HG02970 (cell line): ENCODE data around the gene ABRACL.
"Not testable (repeated sequence)": the region's sequence is repeated elsewhere in the genome, so short reads cannot be mapped to it uniquely, and the experiment has no call there.

Source experiments
- ATAC-seq: cut with Tn5 transposase; IDR thresholded peaks from one replicate; pipeline ENCODE4 v1.9.1; 2021; ENCODE audit warnings: mild to moderate bottlenecking, moderate library complexity, moderate number of reproducible peaks; ENCODE audit not compliant: unreplicated experiment, low FRiP score

ABRACL gene

DNA sequence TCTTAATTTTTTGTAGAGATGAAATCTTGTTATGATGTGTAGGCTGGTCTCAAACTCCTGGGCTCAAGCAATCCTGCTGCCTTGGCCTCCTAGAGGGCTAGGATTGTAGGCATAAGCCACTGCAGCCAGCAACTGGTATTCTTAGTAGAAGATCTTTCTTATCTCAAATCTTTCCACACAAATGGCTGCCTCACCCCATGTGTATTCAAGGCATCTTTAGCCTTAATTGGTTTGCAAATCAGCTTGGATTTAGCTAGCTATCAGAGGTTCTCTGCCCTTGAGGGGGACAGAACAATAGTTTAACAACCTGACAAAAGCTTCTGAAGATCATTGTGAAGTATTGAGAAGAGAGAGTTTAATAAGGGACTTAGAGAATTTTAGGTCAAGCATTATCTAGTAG, 17.9 kb upstream of the ABRACL start:
- no peak for ATAC-seq

DNA sequence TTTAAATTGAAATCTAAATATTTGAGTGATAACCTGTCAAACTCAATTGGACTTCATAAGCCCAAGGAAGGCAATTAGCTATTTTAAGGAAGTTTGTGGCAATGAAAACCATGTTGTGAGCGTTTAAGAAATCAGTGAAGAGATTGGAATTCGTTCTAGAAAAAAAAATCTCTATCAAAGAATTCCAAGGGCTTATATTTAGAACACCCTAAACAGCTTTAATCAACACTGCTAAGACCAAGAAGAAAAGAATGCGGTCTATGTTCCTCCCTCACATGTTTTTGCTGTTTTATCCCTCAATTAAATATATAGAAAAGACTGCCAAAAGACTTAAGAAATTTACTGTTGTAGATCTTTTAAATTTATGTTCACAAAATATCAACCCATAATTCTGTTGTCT, 16.6 kb upstream of the ABRACL start:
- ATAC-seq: no peak

- ATAC-seq: no peak
These were observed 15.3 kb upstream of the ABRACL start for GRCh38 chr6:139013185-139013800.

GRCh38 chr6:139014945-139015344, 13.6 kb upstream of the ABRACL start:
- ATAC-seq: no peak

DNA sequence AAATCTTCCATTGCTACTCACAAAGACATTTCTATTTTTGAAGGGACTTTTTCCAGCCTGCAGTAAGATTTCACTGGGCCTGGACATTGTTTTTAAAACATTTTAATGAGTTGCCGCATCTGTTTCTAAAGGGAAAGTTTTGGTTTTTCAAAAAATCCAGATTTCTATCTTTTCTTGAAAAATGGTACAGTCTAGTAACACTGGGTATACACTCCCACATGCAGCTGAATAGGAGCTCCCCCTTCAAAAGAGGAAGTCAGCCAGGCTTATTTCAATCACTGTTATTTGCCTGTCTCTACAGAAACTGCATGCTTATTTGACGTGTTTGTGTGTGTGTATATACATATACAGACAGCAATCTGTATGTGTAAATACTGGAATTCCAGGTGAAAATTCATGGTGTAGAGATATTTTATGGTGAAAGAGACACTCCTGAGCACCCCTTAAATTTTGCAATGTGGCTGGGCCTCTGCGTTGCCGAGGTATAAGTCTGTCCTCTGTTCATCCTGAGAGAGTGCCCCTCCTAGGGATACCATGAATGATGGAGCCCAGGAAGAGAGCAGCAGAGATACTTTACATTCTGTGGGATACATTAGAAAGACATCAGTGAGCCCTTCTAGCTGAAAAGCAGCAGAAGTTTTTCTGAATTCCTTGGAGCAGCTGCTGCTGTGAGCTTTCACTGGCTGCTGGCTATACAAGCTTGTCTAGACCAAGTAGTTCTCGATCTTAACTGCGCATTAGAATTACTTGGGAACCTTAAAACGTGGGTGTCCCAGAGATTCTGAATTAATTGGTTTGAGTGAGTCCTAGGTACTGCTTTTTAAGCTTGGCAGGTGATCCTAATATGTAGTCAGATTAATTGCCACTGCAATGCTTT, 12.0 kb upstream of the ABRACL start:
- no peak for ATAC-seq

DNA sequence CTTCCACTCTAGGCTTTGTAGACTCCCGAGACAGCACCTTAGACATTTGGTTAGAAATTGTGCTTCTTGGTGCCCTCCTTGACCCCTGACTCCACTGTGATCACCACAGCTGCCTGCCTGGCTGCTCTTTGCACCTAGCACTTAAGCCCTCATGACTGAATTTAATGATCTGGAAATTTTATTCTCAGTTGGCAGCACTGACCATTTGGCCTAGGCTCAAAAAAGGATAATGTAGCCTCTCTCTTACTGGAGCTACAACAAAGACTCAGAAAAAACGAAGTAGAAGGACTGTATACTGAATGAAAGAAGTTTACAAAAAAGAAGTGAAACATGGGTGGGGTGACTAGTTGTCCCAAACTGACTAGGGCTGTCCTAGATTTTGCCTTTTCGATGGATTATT, 11.3 kb upstream of the ABRACL start:
- no peak for ATAC-seq

DNA sequence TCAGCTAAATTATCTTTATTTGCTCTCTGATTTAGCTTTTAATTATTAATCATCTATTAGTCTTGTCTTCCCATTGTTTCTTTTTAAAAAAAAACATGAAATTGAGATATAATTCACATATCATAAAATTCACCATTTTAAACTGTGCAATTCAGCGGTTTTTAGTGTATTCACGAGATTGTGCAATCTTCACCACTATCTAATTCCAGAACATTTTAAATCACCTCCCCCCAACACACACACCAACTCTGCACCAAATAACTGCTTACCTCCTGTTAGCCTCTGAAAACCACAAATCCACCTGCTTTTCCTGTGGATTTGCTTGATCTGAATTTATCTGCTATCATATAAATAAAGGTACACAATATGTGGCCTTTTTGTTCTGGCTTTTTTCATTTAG, 8.8 kb upstream of the ABRACL start:
- ATAC-seq: no peak

DNA sequence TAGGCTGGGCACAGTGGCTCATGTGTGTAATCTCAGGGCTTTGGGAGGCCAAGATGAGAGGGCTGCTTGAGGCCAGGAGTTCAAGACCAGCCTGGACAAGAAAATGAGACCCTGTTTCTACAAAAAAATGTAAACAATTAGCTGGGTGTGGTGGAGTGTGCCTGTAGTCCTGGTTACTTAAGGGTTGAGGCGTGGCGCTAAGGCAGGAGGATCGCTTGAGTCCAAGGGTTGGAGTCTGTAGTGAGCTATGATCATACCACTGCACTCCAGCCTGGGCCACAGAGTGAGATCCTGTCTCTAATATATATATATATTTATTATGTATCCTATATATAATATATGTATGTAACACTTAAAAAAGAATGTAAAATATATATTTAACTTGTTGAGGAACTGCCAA, 7.9 kb upstream of the ABRACL start:
- no peak for ATAC-seq

GRCh38 chr6:139025416-139025815, 3.1 kb upstream of the ABRACL start:
- not testable (repeated sequence) for ATAC-seq

DNA sequence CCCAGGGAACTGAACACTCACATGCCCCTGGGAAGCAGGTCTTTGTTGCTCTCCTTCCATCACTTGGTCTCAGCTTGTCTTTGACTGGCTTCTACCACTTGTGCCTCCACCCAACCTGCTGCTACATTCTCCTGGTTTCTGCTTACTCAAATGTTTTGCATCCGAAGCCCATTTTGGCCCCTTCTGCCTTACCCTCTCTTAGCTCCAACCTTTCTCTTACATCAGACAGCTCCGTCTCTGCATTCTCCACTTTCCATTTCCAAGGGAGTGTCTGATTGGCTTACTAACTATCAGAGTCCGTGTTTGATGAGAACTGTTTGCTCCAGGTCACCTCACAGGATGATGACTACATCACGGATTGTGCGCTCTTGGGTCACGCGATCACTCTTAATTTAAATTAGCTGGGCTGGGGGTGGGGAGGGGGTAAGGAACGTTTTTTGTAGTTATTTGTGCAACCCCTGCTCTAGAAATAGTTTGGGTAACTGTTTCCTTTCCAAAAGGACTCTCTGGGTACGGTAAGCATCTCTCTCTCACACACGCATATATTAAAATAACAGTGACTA, 844 bp upstream of the ABRACL start:
- no peak for ATAC-seq

DNA sequence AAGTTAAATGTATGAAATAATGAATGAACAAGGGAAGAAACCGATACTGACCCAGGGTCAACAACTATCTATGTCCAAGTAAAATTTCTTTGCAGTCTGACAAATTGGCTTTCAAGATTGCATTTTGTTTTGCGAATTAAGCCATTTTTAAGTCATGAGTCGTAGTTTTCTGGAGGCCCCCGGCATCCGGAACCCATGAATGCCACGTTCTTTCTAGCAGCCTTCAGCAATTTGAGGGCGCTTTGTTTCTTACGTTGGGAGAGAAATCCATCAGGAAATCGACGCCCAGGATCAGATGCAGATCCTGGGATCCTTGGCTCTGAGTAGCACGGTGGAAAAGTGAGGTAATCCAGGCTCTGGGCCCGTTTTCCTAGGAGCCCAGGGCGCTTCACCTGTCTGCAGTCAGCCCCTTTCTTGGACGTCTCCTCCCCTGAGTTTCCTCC, 309 bp upstream of the ABRACL start:
- no peak for ATAC-seq

DNA sequence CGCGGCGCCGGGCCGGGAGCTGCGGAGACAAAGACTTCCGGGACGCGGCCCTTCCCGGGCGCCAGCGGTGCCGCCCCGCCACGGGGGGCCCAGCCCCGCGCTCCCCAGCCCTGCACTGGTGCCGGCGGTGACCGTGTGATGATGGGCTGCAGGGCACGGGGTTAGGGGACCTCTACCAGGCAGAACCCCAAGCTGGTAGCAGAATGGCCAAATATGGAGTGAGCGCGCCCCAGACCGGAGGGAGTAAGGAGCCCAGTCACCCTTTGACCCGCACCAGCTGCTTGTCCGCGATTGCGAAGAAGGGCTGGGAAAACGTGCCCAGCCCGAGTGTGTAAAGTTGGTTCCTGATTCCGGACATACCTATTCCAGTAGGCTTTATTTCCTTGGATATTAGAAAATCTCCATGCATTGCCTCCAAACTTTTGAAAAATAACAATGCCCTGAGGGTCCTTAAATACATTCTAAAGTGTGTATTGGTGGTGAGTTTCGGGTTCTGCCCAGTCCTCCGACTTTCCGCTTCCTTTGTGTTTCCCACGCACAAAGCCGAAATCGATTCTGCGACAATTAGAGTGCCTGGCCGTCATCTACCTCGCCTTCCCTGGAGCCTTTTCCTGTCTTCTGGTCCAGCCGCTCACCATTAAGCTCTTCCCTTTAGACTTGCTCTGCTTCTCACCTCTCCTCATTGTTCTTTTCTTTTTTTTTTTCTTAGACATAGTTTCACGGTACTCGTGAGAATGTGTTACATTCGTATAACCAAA, 1.1 kb downstream of the ABRACL start:
- ATAC-seq: peak; percentile 27

DNA sequence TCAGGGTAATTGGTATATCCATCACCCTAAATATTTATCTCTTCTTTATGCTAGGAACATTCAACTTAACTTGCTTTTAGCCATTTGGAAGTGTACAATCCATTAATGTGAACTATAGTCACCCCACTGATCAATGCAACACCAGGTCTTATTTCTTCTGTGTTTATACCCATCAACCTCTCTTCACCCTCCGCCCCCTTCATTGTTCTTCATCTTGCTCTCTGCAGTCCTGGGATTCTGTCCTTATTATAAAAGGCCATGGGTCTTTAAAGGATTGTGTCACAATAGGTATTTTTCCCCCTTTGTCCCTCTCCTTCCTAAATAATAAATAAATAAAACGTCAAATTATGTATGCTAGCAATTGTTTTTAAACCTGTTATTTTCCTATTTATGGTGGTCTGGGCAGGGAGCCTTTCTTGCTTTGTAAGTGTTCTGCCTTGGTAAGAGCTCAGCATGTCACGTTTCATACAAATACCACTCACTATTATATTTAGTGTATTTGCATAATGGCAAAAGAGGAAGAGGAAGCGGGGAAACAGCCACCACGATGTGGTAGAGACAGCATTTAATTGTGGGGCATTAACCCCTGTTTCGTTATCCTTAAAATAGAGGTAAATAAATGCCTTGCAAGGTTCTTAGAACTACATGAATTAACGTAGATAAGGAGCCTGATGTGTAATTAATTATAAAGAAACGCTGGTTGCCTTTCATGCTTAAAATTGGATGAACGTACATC, 1.9 kb downstream of the ABRACL start:
- peak; percentile 50 for ATAC-seq

DNA sequence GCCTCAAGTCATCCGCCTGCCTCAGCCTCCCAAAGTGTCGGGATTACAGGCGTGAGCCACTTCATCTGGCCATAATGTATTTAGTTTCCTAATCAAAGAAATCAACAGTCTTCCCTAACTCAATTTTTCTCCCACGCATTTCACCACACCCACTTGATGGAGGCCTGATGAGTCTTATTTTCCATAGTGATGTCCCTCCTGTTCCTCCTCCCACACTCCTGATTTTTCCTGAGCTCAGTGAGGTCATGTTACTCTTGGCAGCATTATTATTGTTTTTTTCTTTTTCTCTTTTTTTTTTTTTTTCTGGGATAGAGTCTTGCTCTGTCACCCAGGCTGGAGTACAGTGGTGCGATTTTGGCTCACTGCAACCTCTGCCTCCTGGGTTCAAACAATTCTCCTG, 8.9 kb downstream of the ABRACL start:
- ATAC-seq: no peak

DNA sequence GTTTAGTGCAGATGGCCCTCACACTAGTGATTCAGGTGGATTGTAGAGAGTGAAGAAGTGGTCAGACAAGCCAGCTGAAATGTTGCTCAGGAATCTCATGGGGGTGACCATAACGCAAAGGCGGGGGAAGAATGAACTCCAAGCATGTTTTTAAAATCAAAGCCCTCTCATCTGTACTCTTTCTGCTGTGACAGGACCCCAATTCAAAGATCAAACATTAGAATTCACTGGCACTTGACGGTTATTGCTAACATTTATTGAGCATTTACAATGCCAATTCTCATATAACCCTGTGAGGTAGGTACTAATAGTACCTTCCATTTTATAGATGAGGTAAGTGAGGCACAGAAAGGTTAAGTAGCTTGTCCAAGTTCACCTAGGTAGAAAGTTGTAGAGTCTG, 15.7 kb downstream of the ABRACL start:
- ATAC-seq: no peak

DNA sequence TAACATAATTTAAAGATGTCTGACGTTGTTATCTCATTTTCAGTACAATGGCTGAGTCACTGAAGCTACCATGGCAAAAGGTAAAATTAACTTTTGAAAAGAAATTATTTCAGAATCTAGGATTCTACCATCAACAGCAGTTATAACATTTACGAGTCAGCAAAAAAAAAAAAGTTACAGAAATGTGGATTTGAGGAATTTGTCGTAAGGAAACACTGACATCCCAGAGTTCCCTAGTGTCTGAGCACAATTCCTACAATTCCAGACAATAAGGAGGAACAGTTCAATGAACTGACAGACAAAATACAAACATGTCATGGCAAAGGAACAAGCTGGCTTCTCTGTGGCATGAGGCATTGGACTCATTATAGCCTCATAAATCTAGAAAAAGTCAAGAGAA, 19.1 kb downstream of the ABRACL start:
- no peak for ATAC-seq

DNA sequence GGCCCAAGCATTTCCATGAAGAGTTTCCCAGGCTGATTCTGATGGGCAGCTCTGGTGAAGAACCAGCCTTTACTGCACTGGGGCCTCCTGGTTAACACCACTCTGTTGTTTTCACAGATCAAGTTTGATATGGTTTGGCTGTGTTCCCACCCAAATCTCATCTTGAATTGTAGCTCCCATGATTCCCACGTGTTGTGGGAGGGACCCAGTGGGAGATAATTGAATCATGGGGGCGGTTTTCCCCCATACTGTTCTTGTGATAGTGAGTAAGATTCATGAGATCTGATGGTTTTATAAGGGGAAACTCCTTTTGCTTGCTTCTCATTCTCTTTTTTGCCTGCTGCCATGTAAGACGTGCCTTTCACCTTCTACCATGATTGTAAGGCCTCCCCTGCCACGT, 20.4 kb downstream of the ABRACL start:
- not testable (repeated sequence) for ATAC-seq

GRCh38 chr6:139050131-139050769, 21.7 kb downstream of the ABRACL start:
- not testable (repeated sequence) for ATAC-seq

DNA sequence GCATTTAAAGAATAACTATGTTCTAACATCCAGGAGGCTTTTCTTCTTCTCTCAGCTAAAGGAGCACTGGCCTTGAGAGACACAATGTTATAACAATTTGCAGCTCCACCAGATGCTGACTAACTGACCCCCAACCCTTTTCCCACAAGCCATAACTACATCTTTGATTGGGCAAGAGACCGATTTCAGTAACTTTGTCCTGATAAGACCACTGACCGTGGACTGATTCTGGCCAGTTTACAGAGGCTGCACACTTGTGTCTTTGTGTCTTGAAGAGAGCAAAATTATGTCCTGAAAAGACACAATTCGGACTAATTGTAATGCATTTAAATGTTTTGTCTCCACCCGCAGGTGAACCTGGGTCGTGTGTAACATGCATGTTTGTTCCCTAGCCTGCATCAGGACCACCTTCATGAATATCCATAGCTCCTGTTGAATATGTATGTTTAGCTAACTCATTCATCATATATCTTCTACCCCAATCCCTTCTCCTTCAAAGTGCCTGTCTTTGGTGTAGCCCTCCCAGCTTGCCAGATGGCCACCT, 22.3 kb downstream of the ABRACL start:
- no peak for ATAC-seq
